PC-3 (cell line): Measurements from ENCODE around the gene RFX4. TPM values are rescaled to one million over a fixed set of nuclear protein-coding genes. Genes with fewer than 3 reads are reported as not detected.

Experiments
- ATAC-seq: fragments of 200-7000 bp; cut with Tn5 transposase; 2 replicates; pipeline ENCODE4 v1.9.1; 2020; ENCODE audit warnings: mild to moderate bottlenecking, moderate library complexity
- BruUV-seq: library from RNA; stranded (reverse); fragments of 400-500 nt; replicated peaks from 2 replicates; lab custom pipeline; 2021; lab: Mats Ljungman, UMichigan
- CTCF ChIA-PET: fragments of 300-600 bp; sonication (Branson Sonifier 250); formaldehyde crosslinking; loops from one replicate; lab custom pipeline; 2022; ENCODE audit warnings: antibody characterized with exemption; lab: Charles Lee
- POLR2A ChIA-PET: fragments of 300-600 bp; sonication (Branson Sonifier 250); formaldehyde crosslinking; loops from one replicate; lab custom pipeline; 2022; ENCODE audit warnings: antibody characterized with exemption; ENCODE audit not compliant: unreplicated experiment; lab: Charles Lee
- DNase-seq: peaks from one replicate; pipeline ENCODE4 v3.0.0-alpha.2; 2015
- H2AFZ ChIP-seq: fragments of 300-600 bp; sonication (generic); 2 replicates; pipeline ENCODE4 v1.6.0; 2016; ENCODE audit warnings: antibody characterized with exemption, low read length
- H3F3A ChIP-seq: fragments of 300-600 bp; sonication (generic); one replicate; pipeline ENCODE4 v1.6.0; 2017; ENCODE audit warnings: antibody characterized with exemption, low read length, control low read depth, mild to moderate bottlenecking; ENCODE audit not compliant: unreplicated experiment
- H3K27ac ChIP-seq: fragments of 300-600 bp; sonication (generic); 2 replicates; pipeline ENCODE4 v1.5.1; 2016; ENCODE audit warnings: mild to moderate bottlenecking, low read length
- H3K27me3 ChIP-seq: fragments of 300-600 bp; sonication (generic); 2 replicates; pipeline ENCODE4 v1.6.1; 2016; ENCODE audit warnings: low read length, mixed read lengths
- H3K36me3 ChIP-seq: fragments of 300-600 bp; sonication (generic); 2 replicates; pipeline ENCODE4 v1.6.1; 2016; ENCODE audit warnings: low read depth, mixed run types, low read length, mixed read lengths
- H3K4me1 ChIP-seq: fragments of 300-600 bp; sonication (generic); 2 replicates; pipeline ENCODE4 v1.5.1; 2016; ENCODE audit warnings: low read length; ENCODE audit not compliant: insufficient read depth
- H3K4me2 ChIP-seq: fragments of 300-600 bp; sonication (generic); 2 replicates; pipeline ENCODE4 v1.6.0; 2016; ENCODE audit warnings: low read length
- H3K4me3 ChIP-seq: fragments of 300-600 bp; sonication (generic); 2 replicates; pipeline ENCODE4 v1.5.1; 2016; ENCODE audit warnings: mild to moderate bottlenecking, low read length, mixed read lengths
- H3K79me2 ChIP-seq: fragments of 300-600 bp; sonication (generic); 2 replicates; pipeline ENCODE4 v1.6.1; 2017; ENCODE audit warnings: low read length, mixed read lengths
- H3K9ac ChIP-seq: fragments of 300-600 bp; sonication (generic); 2 replicates; pipeline ENCODE4 v1.6.0; 2016; ENCODE audit warnings: mild to moderate bottlenecking, low read length
- H3K9me2 ChIP-seq: fragments of 300-600 bp; sonication (generic); replicated peaks from 2 replicates; pipeline ENCODE4 v1.6.1; 2016; ENCODE audit warnings: mixed run types, low read length, mixed read lengths
- H3K9me3 ChIP-seq: fragments of 300-600 bp; sonication (generic); 2 replicates; pipeline ENCODE4 v1.6.1; 2016; ENCODE audit warnings: low read length, mixed read lengths
- H4K20me1 ChIP-seq: fragments of 300-600 bp; sonication (generic); 2 replicates; pipeline ENCODE4 v1.6.1; 2016; ENCODE audit warnings: low read length, mixed read lengths
- CTCF ChIP-seq: fragments of 300-600 bp; sonication (generic); conservative IDR thresholded peaks from 2 replicates; pipeline ENCODE4 v1.5.1; 2017; ENCODE audit warnings: antibody characterized with exemption, low read depth, mild to moderate bottlenecking, low read length
- EZH2 ChIP-seq: fragments of 300-600 bp; sonication (generic); IDR thresholded peaks from one replicate; pipeline ENCODE4 v1.6.1; 2017; ENCODE audit warnings: antibody characterized with exemption, mild to moderate bottlenecking, low read length; ENCODE audit not compliant: unreplicated experiment
- EZH2phosphoT487 ChIP-seq: fragments of 300-600 bp; sonication (generic); IDR thresholded peaks from 2 replicates; pipeline ENCODE4 v1.6.1; 2018; ENCODE audit warnings: mild to moderate bottlenecking, antibody characterized with exemption, low read length, borderline replicate concordance
- intact Hi-C: fragments of 100-400 bp; cut with micrococcal nuclease; formaldehyde crosslinking; loops from 2 replicates; pipeline ENCODE4 v1.9.0; 2023
- total RNA-seq: library from RNA; depleted of rRNA; stranded (reverse); fragments of >200 nt; gene quantifications from 2 replicates; pipeline ENCODE4 v1.2.3, GENCODE V29; 2014

The RFX4 gene
- total RNA-seq, 1 experiment from 2014 or later: not detected

DNA sequence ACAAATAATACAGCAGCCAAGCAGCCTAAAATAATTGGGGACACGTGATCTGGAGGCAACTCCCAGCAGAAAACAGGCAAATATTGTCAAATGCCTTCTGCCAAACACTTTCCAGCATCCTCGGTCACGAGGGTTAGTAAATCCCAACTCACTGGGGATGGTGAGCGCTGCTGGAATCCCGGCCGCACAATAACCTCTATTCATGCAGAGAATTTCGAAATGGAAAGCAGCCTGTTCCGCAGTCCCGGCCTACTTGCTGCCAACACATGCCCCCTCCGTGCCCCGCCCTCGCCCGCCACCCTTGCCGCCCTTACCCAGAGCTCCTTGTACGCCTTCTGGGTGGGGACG is 62.2 kb downstream of the RFX4 start:
- DNase-seq (peak; percentile 62), ATAC-seq (peak; percentile 73)
- Histone ChIP-seq H3K79me2 (no peaks in the 10 kb centered on the region), H3K4me2 (peak overlapping the region; percentile 63), H3K4me3 (peak overlapping the region; percentile 29), H3F3A (no peaks in the 10 kb centered on the region), H3K36me3 (no peaks in the 10 kb centered on the region), H2AFZ (peak overlapping the region; percentile 52), H4K20me1 (no peaks in the 10 kb centered on the region), H3K9me2 (no peaks in the 10 kb centered on the region), H3K27ac (no peak overlapping the region), H3K27me3 (0 out of 2 replicates have a peak, but pooled peaks cover under 1% of the 10 kb centered on the region), H3K4me1 (peaks cover 6% of the 10 kb centered on the region; the same call in 1 of the 2 replicates), H3K9ac (no peak overlapping the region), H3K9me3 (no peaks in the 10 kb centered on the region)
- CTCF ChIA-PET: no interaction called here
- intact Hi-C loops: no loop called here
- POLR2A ChIA-PET: no interaction called here
- TF ChIP-seq EZH2: no peak
- no peak for TF ChIP-seq EZH2phosphoT487
- no peak for TF ChIP-seq CTCF
- no TSS peak for BruUV-seq

DNA sequence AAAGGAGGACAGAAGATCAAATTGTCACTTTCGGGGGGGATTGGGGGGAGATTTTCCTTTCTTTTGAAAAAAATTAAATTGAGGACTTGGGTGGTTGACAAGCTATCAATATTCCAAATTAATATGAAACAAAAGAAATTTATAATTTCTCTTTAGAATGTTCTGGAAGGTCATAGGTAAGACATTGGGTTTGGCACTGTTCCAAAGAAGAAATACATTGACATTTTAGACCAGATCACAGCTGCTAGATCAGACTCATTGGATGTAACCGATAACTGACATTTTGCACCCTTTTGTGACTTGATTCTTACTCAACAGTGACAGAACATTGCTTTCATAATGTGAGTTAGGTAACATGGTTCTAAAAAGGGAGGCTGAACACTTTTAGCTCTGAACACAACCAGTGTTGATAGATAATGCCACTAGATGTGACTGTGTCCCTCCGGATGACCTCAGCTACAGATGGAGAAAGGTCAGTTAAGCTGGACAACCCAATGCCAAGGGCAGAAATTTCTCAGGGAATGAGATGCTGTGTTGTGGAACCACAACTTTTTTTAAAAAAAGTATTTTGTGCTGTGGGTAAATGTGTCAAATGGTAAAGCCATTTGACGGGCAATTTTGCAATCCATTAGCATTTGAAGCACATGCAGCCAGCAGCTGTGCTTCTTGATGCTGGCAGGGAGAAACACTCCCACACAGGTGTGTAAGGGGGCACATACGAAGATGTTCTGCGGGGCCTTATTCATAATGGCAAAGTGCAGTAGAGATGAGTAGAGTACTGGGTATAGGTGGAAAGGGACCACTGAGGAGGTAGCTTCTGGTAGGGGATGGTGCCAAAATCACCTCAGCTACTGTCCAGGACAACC is 62.9 kb downstream of the RFX4 start:
- Histone ChIP-seq H3K9me3 (no peaks in the 10 kb centered on the region), H4K20me1 (no peaks in the 10 kb centered on the region), H3K36me3 (no peaks in the 10 kb centered on the region), H2AFZ (peak overlapping the region; percentile 52), H3K27ac (no peak overlapping the region), H3K4me1 (peaks cover 6% of the 10 kb centered on the region; the same call in 1 of the 2 replicates), H3K4me3 (peak overlapping the region; percentile 29; the same call in 1 of the 2 replicates), H3K9me2 (no peaks in the 10 kb centered on the region), H3K79me2 (no peaks in the 10 kb centered on the region), H3K4me2 (peak overlapping the region; percentile 63), H3K9ac (no peak overlapping the region), H3K27me3 (no peaks in the 10 kb centered on the region), H3F3A (no peaks in the 10 kb centered on the region)
- ATAC-seq (no peak), DNase-seq (no peak)
- intact Hi-C loops: no loop called here
- no peak for TF ChIP-seq EZH2
- no peak for TF ChIP-seq EZH2phosphoT487
- TF ChIP-seq CTCF: no peak
- ChIA-PET CTCF (no interaction called here), POLR2A (no interaction called here)
- no TSS peak for BruUV-seq

DNA sequence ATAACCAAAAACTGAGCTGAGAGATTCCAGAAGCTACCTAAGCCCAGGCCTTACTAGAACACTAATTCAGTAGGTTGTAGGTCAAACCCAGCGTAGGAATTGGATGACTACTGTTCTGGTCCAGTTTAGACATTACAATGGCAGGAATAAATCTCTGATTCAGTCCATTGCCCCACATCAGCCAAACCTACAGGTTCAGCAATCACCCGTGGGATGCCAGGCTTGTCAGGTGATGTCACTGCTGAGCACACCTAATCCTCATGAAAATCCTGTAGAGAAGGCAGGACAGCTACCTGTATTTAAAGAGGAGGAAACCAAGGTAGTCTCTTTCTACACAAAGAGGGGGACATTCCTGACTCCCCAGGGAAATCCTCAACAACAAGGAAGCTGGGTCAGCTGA is 63.7 kb downstream of the RFX4 start:
- no peaks in the 10 kb centered on the region for H3K36me3 ChIP-seq

More for the DNA sequence above, 63.7 kb downstream of the RFX4 start:
- no peaks in the 10 kb centered on the region for H3K79me2 ChIP-seq
- H3K4me3 ChIP-seq: no peak overlapping the region
- TF ChIP-seq EZH2 (no peak), CTCF (no peak), EZH2phosphoT487 (no peak)
- H3F3A ChIP-seq: no peaks in the 10 kb centered on the region
- DNase-seq (no peak), ATAC-seq (no peak)
- H3K9ac ChIP-seq: no peak overlapping the region
- no TSS peak for BruUV-seq
- no peak overlapping the region for H3K27ac ChIP-seq
- H3K27me3 ChIP-seq: no peaks in the 10 kb centered on the region
- H4K20me1 ChIP-seq: no peaks in the 10 kb centered on the region
- ChIA-PET CTCF (interaction anchor here (0.6 kb wide), 1 partner anchor 262 kb away, joined by 13 read pairs; no protein-coding TSS in a partner anchor), POLR2A (no interaction called here)
- H3K4me2 ChIP-seq: no peak overlapping the region
- no peaks in the 10 kb centered on the region for H3K9me2 ChIP-seq
- H3K9me3 ChIP-seq: no peaks in the 10 kb centered on the region
- H2AFZ ChIP-seq: no peak overlapping the region
- H3K4me1 ChIP-seq: peaks cover 6% of the 10 kb centered on the region; the same call in 1 of the 2 replicates
- intact Hi-C loops: no loop called here
